K562 (cell line): ENCODE measurements around the gene LENG8. TPM values are rescaled to one million over a fixed set of nuclear protein-coding genes. Genes with fewer than 3 reads are reported as not detected.

ENCODE experiments used
- GABPB1 ChIP-seq: sonication (generic); formaldehyde crosslinking; IDR thresholded peaks from 2 replicates; pipeline ENCODE4 v1.8.0; 2022; ENCODE audit warnings: mild to moderate bottlenecking, missing genetic modification reagents
- HNRNPK ChIP-seq: fragments of 200-400 bp; formaldehyde crosslinking; IDR thresholded peaks from one replicate; pipeline ENCODE4 v1.6.1; 2018; ENCODE audit warnings: mild to moderate bottlenecking, low read depth, low read length; ENCODE audit not compliant: poor library complexity, severe bottlenecking
- KLF10 ChIP-seq: fragments of 250-450 bp; sonication (Bioruptor Pico); IDR thresholded peaks from 2 replicates; pipeline ENCODE4 v1.6.1; 2021; ENCODE audit warnings: matching md5 sums
- LARP7 ChIP-seq: fragments of 450-650 bp; IDR thresholded peaks from 2 replicates; pipeline ENCODE4 v1.6.1; 2016
- MYBL2 ChIP-seq, 2 experiments: fragments of 450-650 bp in 1 of 2; sonication (generic) in 1 of 2; formaldehyde crosslinking in 1 of 2; IDR thresholded peaks; 2 replicates each; pipeline versions ENCODE4 v1.6.1 to v1.8.1; 2017 to 2022; ENCODE audit warnings: borderline replicate concordance in 1 of 2, inconsistent platforms in 1 of 2, low read depth in 1 of 2, mild to moderate bottlenecking in 1 of 2, missing genetic modification reagents in 1 of 2, moderate library complexity in 1 of 2
- NRF1 ChIP-seq, 2 experiments: fragments of 450-650 bp; IDR thresholded peaks in 1 of 2; conservative IDR thresholded peaks in 1 of 2; 2 replicates each; pipeline ENCODE4 v1.6.1; 2014; ENCODE audit warnings: mild to moderate bottlenecking in 2 of 2
- TBL1XR1 ChIP-seq, 2 experiments: IDR thresholded peaks; 2 replicates each; pipeline ENCODE4 v1.6.1; 2012; ENCODE audit warnings: improper control_type of control experiment in 2 of 2, low read length in 2 of 2, mild to moderate bottlenecking in 1 of 2
- ZC3H4 ChIP-seq: sonication (generic); formaldehyde crosslinking; IDR thresholded peaks from 2 replicates; pipeline ENCODE4 v1.9.0; 2021; ENCODE audit warnings: missing genetic modification reagents, borderline replicate concordance
- ZNF133 ChIP-seq: fragments of 250-450 bp; sonication (Bioruptor Pico); IDR thresholded peaks from 2 replicates; pipeline ENCODE4 v1.4.0; 2020; ENCODE audit warnings: mild to moderate bottlenecking
- ZNF184 ChIP-seq: sonication (generic); formaldehyde crosslinking; IDR thresholded peaks from 2 replicates; pipeline ENCODE4 v1.5.0; 2020; ENCODE audit warnings: missing genetic modification reagents
- polyA plus RNA-seq, 8 experiments: library from polyadenylated mRNA; depleted of rRNA in 4 of 8; stranded (reverse) in 5 of 8; unstranded in 3 of 8; fragments of >200 nt; fragmentation: Nextera tagmentation in 2 of 8; fragmentation: Illumina TruSeq in 1 of 8; extraction: Ambion mirVana in 2 of 8; extraction: Trizol in 1 of 8; gene quantifications; 2 replicates each; pipeline versions ENCODE4 v1.2.1 to v1.2.3, GENCODE V29; 2011 to 2014; ENCODE audit warnings: inconsistent platforms in 1 of 8, missing spikeins in 1 of 8
- total RNA-seq, 7 experiments: library from RNA; depleted of rRNA in 6 of 7; stranded (reverse); fragments of >200 nt in 6 of 7; fragmentation: Illumina TruSeq in 2 of 7; extraction: Trizol in 2 of 7; gene quantifications; 2 replicates each; pipeline versions ENCODE4 v1.2.1 to v1.2.3, GENCODE V29; 2011 to 2021; ENCODE audit warnings: low replicate concordance in 1 of 7
- TF ChIP-seq, protein P1 (sequence below), 2 experiments: fragments of 450-650 bp in 1 of 2; sonication (generic) in 1 of 2; formaldehyde crosslinking in 1 of 2; IDR thresholded peaks in 1 of 2; conservative IDR thresholded peaks in 1 of 2; 2 replicates each; pipeline versions ENCODE4 v1.6.1 to v1.8.1; 2016 to 2023; ENCODE audit warnings: mild to moderate bottlenecking in 2 of 2, moderate library complexity in 2 of 2, inconsistent platforms in 1 of 2, missing genetic modification reagents in 1 of 2
- TF ChIP-seq, protein P2 (sequence below): fragments of 450-650 bp; formaldehyde crosslinking; IDR thresholded peaks from 2 replicates; pipeline ENCODE4 v1.4.0; 2020; ENCODE audit warnings: mild to moderate bottlenecking, moderate library complexity
- TF ChIP-seq, protein P3 (sequence below): fragments of 450-650 bp; IDR thresholded peaks from 2 replicates; pipeline ENCODE4 v1.6.1; 2016; ENCODE audit warnings: low read depth
- TF ChIP-seq, protein P4 (sequence below): fragments of 250-450 bp; sonication (Bioruptor Pico); IDR thresholded peaks from 2 replicates; pipeline ENCODE4 v1.5.0; 2021

LENG8 gene
- total and polyA plus RNA-seq, 9 of the 15 experiments (the other 6 are each of a cell fraction or from before 2014, with no cell fraction given): 0.74 to 146 (median 28.1) TPM

DNA sequence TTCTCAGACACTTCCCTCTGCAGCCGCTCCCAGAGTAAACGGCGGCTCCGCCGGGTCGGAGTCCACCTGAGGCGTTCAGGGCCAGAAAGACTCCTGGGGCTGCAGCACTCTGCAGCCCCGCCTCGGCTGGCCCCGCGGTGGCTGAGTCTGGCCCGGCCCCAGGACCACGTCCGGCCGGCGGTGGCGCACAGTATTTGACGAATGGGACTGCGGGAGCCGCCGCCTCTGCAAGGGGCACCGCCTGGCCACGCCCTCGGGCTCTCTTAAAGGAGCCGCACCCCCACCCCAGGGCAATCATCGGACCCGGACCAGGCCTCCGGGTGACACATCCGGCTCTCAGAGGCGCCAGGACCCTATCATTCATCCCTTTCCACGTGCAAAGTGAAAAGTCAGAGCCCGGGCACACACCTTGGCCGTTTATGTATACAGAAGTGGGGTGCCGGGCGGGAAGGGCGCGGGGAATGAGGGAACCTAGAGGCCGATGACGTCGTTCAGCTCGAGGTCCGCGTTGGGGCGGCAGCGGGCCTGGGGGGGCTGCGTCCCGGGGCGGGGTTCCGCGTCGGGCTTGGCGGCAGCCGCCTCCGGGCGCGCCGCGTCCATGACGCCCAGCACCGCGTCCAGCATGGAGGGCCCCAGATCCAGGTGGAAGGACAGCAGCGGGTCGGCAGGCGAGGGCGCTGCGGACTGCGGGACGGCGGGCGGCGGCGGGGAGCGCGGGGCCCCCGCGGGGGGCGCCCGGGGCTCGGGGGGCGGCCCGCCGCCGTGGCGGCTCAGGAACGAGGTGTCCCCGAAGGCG is 15.8 kb downstream of the LENG8 start (continued):
- no peak; the same call in 1 of the 2 replicates for TF ChIP-seq ZNF133 (CRISPR knock-in tag)
- TF ChIP-seq, protein P1, sequence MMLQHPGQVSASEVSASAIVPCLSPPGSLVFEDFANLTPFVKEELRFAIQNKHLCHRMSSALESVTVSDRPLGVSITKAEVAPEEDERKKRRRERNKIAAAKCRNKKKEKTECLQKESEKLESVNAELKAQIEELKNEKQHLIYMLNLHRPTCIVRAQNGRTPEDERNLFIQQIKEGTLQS (IDR thresholded peaks at IDR 0.05): peak; percentile 52
- TF ChIP-seq, protein P1 (CRISPR knock-in tag; conservative IDR thresholded peaks at IDR 0.05): no peak
- TF ChIP-seq, protein P2, sequence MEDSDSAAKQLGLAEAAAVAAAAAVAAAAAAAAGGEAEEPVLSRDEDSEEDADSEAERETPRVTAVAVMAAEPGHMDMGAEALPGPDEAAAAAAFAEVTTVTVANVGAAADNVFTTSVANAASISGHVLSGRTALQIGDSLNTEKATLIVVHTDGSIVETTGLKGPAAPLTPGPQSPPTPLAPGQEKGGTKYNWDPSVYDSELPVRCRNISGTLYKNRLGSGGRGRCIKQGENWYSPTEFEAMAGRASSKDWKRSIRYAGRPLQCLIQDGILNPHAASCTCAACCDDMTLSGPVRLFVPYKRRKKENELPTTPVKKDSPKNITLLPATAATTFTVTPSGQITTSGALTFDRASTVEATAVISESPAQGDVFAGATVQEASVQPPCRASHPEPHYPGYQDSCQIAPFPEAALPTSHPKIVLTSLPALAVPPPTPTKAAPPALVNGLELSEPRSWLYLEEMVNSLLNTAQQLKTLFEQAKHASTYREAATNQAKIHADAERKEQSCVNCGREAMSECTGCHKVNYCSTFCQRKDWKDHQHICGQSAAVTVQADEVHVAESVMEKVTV (CRISPR knock-in tag): no peak
- TF ChIP-seq KLF10 (CRISPR knock-in tag): no peak
- no peak for TF ChIP-seq ZC3H4 (CRISPR knock-in tag)
- no peak for TF ChIP-seq HNRNPK
- no peak; a peak in 1 of 4 replicates for TF ChIP-seq NRF1 (conservative IDR thresholded peaks at IDR 0.05 in 1 of 2, IDR thresholded peaks at IDR 0.05 in 1 of 2)
- no peak for TF ChIP-seq LARP7
- no peak; a peak in 1 of 4 replicates for TF ChIP-seq TBL1XR1 (IDR thresholded peaks at IDR 0.05; ENCODE audit: low read length in 2 of 2)
- no peak for TF ChIP-seq ZNF184
- no peak for TF ChIP-seq MYBL2 (IDR thresholded peaks at IDR 0.05; ENCODE audit: low read depth)
- TF ChIP-seq MYBL2 (CRISPR knock-in tag; IDR thresholded peaks at IDR 0.05; ENCODE audit: borderline replicate concordance): no peak
- TF ChIP-seq, protein P3, sequence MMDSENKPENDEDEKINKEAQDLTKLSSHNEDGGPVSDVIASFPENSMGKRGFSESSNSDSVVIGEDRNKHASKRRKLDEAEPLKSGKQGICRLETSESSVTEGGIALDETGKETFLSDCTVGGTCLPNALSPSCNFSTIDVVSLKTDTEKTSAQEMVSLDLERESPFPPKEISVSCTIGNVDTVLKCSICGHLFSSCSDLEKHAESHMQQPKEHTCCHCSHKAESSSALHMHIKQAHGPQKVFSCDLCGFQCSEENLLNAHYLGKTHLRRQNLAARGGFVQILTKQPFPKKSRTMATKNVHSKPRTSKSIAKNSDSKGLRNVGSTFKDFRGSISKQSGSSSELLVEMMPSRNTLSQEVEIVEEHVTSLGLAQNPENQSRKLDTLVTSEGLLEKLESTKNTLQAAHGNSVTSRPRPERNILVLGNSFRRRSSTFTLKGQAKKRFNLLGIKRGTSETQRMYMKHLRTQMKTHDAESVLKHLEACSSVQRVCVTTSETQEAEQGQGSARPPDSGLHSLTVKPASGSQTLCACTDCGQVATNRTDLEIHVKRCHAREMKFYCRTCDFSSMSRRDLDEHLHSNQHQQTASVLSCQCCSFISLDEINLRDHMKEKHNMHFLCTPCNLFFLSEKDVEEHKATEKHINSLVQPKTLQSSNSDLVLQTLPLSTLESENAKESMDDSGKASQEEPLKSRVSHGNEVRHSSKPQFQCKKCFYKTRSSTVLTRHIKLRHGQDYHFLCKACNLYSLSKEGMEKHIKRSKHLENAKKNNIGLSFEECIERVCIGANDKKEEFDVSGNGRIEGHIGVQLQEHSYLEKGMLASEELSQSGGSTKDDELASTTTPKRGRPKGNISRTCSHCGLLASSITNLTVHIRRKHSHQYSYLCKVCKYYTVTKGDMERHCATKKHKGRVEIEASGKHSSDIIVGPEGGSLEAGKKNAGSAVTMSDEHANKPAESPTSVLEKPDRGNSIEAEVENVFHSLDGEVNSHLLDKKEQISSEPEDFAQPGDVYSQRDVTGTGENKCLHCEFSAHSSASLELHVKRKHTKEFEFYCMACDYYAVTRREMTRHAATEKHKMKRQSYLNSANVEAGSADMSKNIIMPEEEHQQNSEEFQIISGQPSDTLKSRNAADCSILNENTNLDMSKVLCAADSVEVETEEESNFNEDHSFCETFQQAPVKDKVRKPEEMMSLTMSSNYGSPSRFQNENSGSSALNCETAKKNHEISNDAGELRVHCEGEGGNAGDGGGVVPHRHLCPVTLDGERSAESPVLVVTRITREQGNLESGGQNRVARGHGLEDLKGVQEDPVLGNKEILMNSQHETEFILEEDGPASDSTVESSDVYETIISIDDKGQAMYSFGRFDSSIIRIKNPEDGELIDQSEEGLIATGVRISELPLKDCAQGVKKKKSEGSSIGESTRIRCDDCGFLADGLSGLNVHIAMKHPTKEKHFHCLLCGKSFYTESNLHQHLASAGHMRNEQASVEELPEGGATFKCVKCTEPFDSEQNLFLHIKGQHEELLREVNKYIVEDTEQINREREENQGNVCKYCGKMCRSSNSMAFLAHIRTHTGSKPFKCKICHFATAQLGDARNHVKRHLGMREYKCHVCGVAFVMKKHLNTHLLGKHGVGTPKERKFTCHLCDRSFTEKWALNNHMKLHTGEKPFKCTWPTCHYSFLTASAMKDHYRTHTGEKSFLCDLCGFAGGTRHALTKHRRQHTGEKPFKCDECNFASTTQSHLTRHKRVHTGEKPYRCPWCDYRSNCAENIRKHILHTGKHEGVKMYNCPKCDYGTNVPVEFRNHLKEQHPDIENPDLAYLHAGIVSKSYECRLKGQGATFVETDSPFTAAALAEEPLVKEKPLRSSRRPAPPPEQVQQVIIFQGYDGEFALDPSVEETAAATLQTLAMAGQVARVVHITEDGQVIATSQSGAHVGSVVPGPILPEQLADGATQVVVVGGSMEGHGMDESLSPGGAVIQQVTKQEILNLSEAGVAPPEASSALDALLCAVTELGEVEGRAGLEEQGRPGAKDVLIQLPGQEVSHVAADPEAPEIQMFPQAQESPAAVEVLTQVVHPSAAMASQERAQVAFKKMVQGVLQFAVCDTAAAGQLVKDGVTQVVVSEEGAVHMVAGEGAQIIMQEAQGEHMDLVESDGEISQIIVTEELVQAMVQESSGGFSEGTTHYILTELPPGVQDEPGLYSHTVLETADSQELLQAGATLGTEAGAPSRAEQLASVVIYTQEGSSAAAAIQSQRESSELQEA: no peak
- TF ChIP-seq GABPB1 (CRISPR knock-in tag): peak; percentile 85; the same call in 1 of the 2 replicates
- TF ChIP-seq, protein P4, sequence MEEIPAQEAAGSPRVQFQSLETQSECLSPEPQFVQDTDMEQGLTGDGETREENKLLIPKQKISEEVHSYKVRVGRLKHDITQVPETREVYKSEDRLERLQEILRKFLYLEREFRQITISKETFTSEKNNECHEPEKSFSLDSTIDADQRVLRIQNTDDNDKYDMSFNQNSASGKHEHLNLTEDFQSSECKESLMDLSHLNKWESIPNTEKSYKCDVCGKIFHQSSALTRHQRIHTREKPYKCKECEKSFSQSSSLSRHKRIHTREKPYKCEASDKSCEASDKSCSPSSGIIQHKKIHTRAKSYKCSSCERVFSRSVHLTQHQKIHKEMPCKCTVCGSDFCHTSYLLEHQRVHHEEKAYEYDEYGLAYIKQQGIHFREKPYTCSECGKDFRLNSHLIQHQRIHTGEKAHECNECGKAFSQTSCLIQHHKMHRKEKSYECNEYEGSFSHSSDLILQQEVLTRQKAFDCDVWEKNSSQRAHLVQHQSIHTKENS (CRISPR knock-in tag): no peak
